ENCODE data around the gene LDLRAP1. TPM values are rescaled to one million over a fixed set of nuclear protein-coding genes. Genes with fewer than 3 reads are reported as not detected.

LDLRAP1 gene
- total and polyA plus RNA-seq, 2 donors (not counting 3 experiments of a cell fraction or from before 2014, with no cell fraction given) = 23.1 to 24.7 TPM

GRCh38 chr1:25503551-25504426 is 39.6 kb upstream of the LDLRAP1 start:
- H3K36me3 ChIP-seq (ENCODE audit: control insufficient read depth in 2 of 2, extremely low read depth in 1 of 2, insufficient read depth in 2 of 2, low read length in 2 of 2) = peaks cover 0 to 8% of the 10 kb centered on the region in 2 experiments
- BruUV-seq (replicated peaks) = no TSS peak
- ChIA-PET POLR2A (no interaction called here), CTCF (interaction anchor here (0.7 to 0.9 kb wide), 2 partner anchors 64 to 292 kb away, joined by 3 read pairs; no protein-coding TSS in a partner anchor)
- FAIRE-seq (no peak), DNase-seq (ENCODE audit: low read depth, low spot score) (peak; percentile 21)
- H3K79me2 ChIP-seq (ENCODE audit: control insufficient read depth, insufficient read depth, low read length) = no peaks in the 10 kb centered on the region
- no peaks in the 10 kb centered on the region for H3K27me3 ChIP-seq (ENCODE audit: control insufficient read depth in 2 of 2, insufficient read depth in 2 of 2, low read length in 2 of 2)
- intact Hi-C loops (cut with micrococcal nuclease) (no loop called here), dilution Hi-C loops (cut with MboI; ENCODE audit: extremely low pct_ligation_motif_present, low sequenced_read_pairs) (no loop called here)
- no peaks in the 10 kb centered on the region for H4K20me1 ChIP-seq (replicated peaks; ENCODE audit: control insufficient read depth, extremely low read depth, insufficient read depth, low read length)
- TF ChIP-seq POLR2A (IDR thresholded peaks at IDR 0.05; ENCODE audit: low read depth, low read length) (no peak), FOS (IDR thresholded peaks at IDR 0.05; ENCODE audit: borderline replicate concordance, insufficient read depth, low read length) (no peak), EZH2 (IDR thresholded peaks at IDR 0.05; ENCODE audit: borderline replicate concordance, low read depth, low read length, severe bottlenecking) (no peak), POLR2AphosphoS5 (IDR thresholded peaks at IDR 0.05; ENCODE audit: insufficient read depth, low read depth, low read length) (no peak), GATA2 (IDR thresholded peaks at IDR 0.05; ENCODE audit: insufficient read depth, insufficient read length, low read depth, low read length) (no peak), MYC (IDR thresholded peaks at IDR 0.05; ENCODE audit: low read depth, low read length) (no peak)
- TF ChIP-seq, protein P1, sequence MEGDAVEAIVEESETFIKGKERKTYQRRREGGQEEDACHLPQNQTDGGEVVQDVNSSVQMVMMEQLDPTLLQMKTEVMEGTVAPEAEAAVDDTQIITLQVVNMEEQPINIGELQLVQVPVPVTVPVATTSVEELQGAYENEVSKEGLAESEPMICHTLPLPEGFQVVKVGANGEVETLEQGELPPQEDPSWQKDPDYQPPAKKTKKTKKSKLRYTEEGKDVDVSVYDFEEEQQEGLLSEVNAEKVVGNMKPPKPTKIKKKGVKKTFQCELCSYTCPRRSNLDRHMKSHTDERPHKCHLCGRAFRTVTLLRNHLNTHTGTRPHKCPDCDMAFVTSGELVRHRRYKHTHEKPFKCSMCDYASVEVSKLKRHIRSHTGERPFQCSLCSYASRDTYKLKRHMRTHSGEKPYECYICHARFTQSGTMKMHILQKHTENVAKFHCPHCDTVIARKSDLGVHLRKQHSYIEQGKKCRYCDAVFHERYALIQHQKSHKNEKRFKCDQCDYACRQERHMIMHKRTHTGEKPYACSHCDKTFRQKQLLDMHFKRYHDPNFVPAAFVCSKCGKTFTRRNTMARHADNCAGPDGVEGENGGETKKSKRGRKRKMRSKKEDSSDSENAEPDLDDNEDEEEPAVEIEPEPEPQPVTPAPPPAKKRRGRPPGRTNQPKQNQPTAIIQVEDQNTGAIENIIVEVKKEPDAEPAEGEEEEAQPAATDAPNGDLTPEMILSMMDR (IDR thresholded peaks at IDR 0.05; ENCODE audit: extremely low read depth in 1 of 2, insufficient read depth in 1 of 2, low read depth in 1 of 2, low read length in 2 of 2) = peak; percentile 23 to 55
- TF ChIP-seq, protein P2, sequence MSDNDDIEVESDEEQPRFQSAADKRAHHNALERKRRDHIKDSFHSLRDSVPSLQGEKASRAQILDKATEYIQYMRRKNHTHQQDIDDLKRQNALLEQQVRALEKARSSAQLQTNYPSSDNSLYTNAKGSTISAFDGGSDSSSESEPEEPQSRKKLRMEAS (IDR thresholded peaks at IDR 0.05; ENCODE audit: insufficient read depth, insufficient read length) = no peak
- H3K4me1 ChIP-seq (ENCODE audit: control insufficient read depth, extremely low read depth, insufficient read depth, low read length) = no peaks in the 10 kb centered on the region
- no peak overlapping the region for H3K4me2 ChIP-seq (ENCODE audit: insufficient read depth, low read length)
- H2AFZ ChIP-seq (ENCODE audit: low read depth, low read length) = no peak overlapping the region
- no peak overlapping the region for H3K27ac ChIP-seq (ENCODE audit: insufficient read depth, low read depth, low read length)
- no peaks in the 10 kb centered on the region for H3K9me3 ChIP-seq (replicated peaks; ENCODE audit: control insufficient read depth, insufficient read depth, low read length)
- H3K9ac ChIP-seq (replicated peaks; ENCODE audit: extremely low read depth, insufficient read depth, low read length) = no peak overlapping the region
- H3K9me1 ChIP-seq (replicated peaks; ENCODE audit: control insufficient read depth, extremely low read depth, insufficient read depth, low read length) = no peaks in the 10 kb centered on the region
- H3K4me3 ChIP-seq (replicated peaks in 1 of 3; ENCODE audit: insufficient read depth in 1 of 3, low read depth in 1 of 3, low read length in 3 of 3) = no peak overlapping the region

All from endothelial cell of umbilical vein (primary cell).